Progenitor cell of endocrine pancreas (in vitro differentiated cells): Measurements from ENCODE around the gene PLA1A. TPM values are rescaled to one million over a fixed set of nuclear protein-coding genes. Genes with fewer than 3 reads are reported as not detected.

ENCODE experiments used
- DNase-seq: peaks from one replicate; pipeline ENCODE4 v3.0.0; 2021; ENCODE audit warnings: low spot score; ENCODE audit not compliant: unreplicated experiment
- H3K27ac Mint-ChIP-seq: 2 replicates; pipeline ENCODE4 v1.8.0; 2021; ENCODE audit warnings: mild to moderate bottlenecking, moderate library complexity, mixed read lengths
- H3K27me3 Mint-ChIP-seq: 2 replicates; pipeline ENCODE4 v1.8.0; 2021; ENCODE audit warnings: mixed read lengths
- H3K36me3 Mint-ChIP-seq: 2 replicates; pipeline ENCODE4 v1.8.0; 2022; ENCODE audit warnings: mixed read lengths; ENCODE audit not compliant: insufficient read depth
- H3K4me1 Mint-ChIP-seq: 2 replicates; pipeline ENCODE4 v1.8.0; 2021; ENCODE audit warnings: low read depth, mixed read lengths
- H3K4me3 Mint-ChIP-seq: 2 replicates; pipeline ENCODE4 v1.8.0; 2021; ENCODE audit warnings: low read depth, mild to moderate bottlenecking, moderate library complexity, mixed read lengths
- H3K9me3 Mint-ChIP-seq: 2 replicates; pipeline ENCODE4 v1.8.0; 2021; ENCODE audit warnings: low read depth, mixed read lengths
- total RNA-seq: library from RNA; stranded (reverse); gene quantifications from 2 replicates; pipeline ENCODE4 v1.2.1, GENCODE V29; 2021
- TF ChIP-seq, protein P1 (sequence below): fragments of 200-600 bp; sonication (generic); IDR thresholded peaks from one replicate; pipeline ENCODE4 v1.5.0; 2021; ENCODE audit warnings: antibody characterized with exemption, mild to moderate bottlenecking; ENCODE audit not compliant: unreplicated experiment

The PLA1A gene
- total RNA-seq, 1 donor from 2014 or later = not detected

DNA sequence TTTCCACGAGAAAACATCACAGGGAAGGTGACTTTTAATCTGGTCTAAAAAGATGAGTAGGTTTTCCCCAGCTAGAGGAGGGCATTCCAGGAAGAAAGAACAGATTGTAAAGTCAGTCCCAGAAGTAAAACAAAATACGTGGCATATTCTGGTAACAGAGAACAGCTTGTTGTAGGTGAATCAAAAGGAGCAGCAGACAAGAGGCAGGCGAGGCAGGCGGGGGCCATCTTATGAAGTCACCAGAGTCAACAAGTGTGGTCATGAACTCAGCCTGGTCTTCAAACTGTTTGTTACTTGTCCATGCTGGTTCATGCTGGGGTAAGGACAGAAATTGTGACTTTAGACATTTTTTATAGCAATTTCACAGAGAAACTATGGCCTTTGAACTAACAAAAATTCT is 66.7 kb downstream of the PLA1A start:
- H3K27ac Mint-ChIP-seq = no peak overlapping the region
- no peak for DNase-seq
- H3K4me1 Mint-ChIP-seq = no peaks in the 10 kb centered on the region
- no peaks in the 10 kb centered on the region for H3K27me3 Mint-ChIP-seq
- H3K9me3 Mint-ChIP-seq = no peaks in the 10 kb centered on the region
- TF ChIP-seq, protein P1, sequence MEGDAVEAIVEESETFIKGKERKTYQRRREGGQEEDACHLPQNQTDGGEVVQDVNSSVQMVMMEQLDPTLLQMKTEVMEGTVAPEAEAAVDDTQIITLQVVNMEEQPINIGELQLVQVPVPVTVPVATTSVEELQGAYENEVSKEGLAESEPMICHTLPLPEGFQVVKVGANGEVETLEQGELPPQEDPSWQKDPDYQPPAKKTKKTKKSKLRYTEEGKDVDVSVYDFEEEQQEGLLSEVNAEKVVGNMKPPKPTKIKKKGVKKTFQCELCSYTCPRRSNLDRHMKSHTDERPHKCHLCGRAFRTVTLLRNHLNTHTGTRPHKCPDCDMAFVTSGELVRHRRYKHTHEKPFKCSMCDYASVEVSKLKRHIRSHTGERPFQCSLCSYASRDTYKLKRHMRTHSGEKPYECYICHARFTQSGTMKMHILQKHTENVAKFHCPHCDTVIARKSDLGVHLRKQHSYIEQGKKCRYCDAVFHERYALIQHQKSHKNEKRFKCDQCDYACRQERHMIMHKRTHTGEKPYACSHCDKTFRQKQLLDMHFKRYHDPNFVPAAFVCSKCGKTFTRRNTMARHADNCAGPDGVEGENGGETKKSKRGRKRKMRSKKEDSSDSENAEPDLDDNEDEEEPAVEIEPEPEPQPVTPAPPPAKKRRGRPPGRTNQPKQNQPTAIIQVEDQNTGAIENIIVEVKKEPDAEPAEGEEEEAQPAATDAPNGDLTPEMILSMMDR = no peak
- H3K4me3 Mint-ChIP-seq = no peak overlapping the region
- H3K36me3 Mint-ChIP-seq = peaks cover 2% of the 10 kb centered on the region

DNA sequence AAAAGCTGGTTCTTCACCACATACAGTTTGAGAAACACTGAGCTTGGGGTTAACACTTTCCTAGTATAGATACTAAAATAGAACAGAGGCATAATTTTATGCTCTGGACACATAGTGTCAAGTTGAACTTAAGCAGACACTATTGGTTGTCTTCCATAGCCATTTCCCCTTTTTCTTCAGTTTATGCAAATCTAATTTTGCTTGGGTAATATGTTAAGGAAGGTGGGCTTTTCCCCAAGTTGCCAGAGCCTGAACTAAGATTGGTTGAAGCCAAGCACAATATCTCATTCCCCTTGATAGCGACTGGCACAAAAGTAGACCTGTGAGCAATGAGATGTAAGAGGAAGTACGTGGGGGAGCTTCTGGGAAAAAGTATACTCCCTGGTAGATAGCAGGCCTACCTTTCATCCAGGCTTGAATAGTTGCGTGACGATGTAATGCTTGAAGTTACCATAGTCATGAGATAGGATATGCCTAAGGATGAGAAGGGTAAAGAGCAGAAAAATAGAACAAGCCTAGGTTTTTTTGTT is 67.2 kb downstream of the PLA1A start:
- Mint-ChIP-seq H3K4me1 (no peaks in the 10 kb centered on the region), H3K4me3 (no peak overlapping the region), H3K27me3 (no peaks in the 10 kb centered on the region), H3K27ac (no peak overlapping the region), H3K36me3 (peaks cover 2% of the 10 kb centered on the region), H3K9me3 (no peaks in the 10 kb centered on the region)
- no peak for DNase-seq
- TF ChIP-seq, protein P1 = no peak

DNA sequence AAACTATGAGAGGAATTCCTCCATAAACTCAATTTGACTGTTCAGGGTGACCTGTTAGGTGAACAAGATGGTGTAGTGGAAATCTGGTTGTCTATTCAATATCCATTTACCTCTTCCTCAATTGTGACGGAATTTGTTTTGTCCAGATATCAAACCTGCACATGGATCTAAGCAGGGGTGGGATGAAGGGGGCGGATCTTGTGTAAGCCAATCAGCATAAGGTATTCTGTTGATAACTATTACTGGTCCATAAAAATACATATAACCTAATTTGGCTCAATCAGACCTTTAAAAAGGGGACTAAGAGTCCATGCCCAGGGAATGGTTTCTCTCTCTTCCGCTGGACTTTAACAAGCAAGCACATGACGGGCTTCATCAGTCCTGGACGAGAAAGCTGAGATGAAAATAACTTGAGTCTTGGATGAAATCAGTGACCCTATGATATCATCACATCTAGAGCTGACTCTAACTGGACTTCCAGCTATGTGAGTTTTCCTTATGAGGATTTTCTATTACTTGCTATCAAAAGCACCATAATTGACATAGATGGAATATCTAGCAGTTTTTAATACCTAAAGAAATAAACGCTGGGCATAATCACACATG is 68.4 kb downstream of the PLA1A start:
- H3K27me3 Mint-ChIP-seq = no peaks in the 10 kb centered on the region
- TF ChIP-seq, protein P1 = no peak
- no peak overlapping the region for H3K4me3 Mint-ChIP-seq
- H3K36me3 Mint-ChIP-seq = peaks cover 2% of the 10 kb centered on the region
- H3K27ac Mint-ChIP-seq = no peak overlapping the region
- H3K9me3 Mint-ChIP-seq = no peaks in the 10 kb centered on the region
- no peaks in the 10 kb centered on the region for H3K4me1 Mint-ChIP-seq
- DNase-seq = no peak

DNA sequence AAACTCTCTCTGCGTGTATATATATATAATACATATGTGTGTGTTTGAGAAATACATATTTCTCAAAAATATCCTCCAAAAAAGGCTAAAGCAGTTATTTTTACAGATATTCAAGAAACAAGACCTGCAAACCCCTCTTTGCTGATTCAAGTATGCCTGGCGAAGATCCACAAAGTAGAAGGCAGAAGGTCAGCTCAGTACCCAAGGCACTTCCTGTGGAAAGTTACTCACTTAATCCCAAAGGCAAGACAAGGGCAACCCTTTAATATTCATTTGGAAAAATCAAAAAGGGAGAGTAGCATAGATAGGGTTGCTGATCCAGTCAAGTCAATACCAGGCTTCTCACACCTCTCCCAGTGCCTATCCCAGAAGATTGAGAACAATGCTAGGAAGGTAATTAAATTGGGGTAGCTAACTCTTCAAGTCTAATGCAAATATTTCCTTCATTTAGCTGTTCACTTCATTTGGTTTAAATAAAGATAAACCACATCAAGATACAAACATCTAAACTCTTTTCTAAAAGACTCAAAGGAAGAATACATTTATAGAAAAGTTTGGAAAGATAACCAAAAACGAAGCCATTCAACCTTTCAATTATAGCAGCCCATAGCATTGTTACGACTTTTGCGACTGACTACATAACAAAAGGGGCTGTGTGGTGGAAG is 72.4 kb downstream of the PLA1A start:
- no peak overlapping the region for H3K4me3 Mint-ChIP-seq
- no peak overlapping the region for H3K27ac Mint-ChIP-seq
- no peaks in the 10 kb centered on the region for H3K4me1 Mint-ChIP-seq
- no peak for DNase-seq
- peaks cover 11% of the 10 kb centered on the region for H3K36me3 Mint-ChIP-seq
- TF ChIP-seq, protein P1 = no peak
- no peaks in the 10 kb centered on the region for H3K27me3 Mint-ChIP-seq
- H3K9me3 Mint-ChIP-seq = no peaks in the 10 kb centered on the region

DNA sequence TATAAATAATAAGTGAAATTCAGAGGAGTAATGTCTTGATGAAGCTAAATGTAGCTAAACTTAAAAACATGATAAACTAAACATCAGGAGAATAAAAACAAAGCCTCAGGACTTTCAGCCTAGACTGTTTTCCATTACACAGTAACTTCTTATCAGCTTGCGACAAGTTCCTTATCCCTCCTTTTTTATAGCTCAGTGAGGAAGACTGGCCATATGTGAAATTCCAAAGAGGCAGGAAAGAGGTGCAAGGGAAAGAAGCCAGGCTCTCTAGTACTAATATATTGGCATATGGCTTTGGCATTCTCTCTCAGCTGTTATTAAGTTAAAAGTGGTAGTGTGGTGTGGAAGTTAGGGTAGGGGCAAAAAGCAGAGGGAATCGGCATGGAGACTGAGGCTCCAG is 75.1 kb downstream of the PLA1A start:
- Mint-ChIP-seq H3K9me3 (no peaks in the 10 kb centered on the region), H3K4me1 (peaks cover 16% of the 10 kb centered on the region), H3K27ac (no peak overlapping the region), H3K4me3 (no peak overlapping the region), H3K27me3 (no peaks in the 10 kb centered on the region), H3K36me3 (peaks cover 9% of the 10 kb centered on the region)
- TF ChIP-seq, protein P1 = no peak
- DNase-seq = no peak
